Trophoblast cell (in vitro differentiated cells and primary cell): ENCODE data around the gene BEGAIN.
A peak's percentile ranks its signal among the peaks of the same experiment; 100 is the strongest.

Experiments
- DNase-seq, 2 donors: peaks; one replicate each; pipeline ENCODE4 v3.0.0-alpha.2; 2016
- H2AFZ ChIP-seq: 2 replicates; pipeline ENCODE4 v1.6.1; 2013; ENCODE audit warnings: low read length, moderate library complexity, mild to moderate bottlenecking; ENCODE audit not compliant: insufficient read depth, poor library complexity
- H2AK5ac ChIP-seq: 2 replicates; pipeline ENCODE4 v1.6.1; 2013; ENCODE audit warnings: mild to moderate bottlenecking, low read length
- H2BK120ac ChIP-seq: 2 replicates; pipeline ENCODE4 v1.6.1; 2013; ENCODE audit warnings: low read length, mild to moderate bottlenecking, moderate library complexity; ENCODE audit not compliant: insufficient read depth, poor library complexity
- H2BK12ac ChIP-seq: 2 replicates; pipeline ENCODE4 v1.6.1; 2013; ENCODE audit warnings: mild to moderate bottlenecking, low read length, moderate library complexity
- H2BK5ac ChIP-seq: 2 replicates; pipeline ENCODE4 v1.6.1; 2013; ENCODE audit warnings: low read length, low read depth, moderate library complexity, mild to moderate bottlenecking; ENCODE audit not compliant: poor library complexity
- H3K14ac ChIP-seq: 2 replicates; pipeline ENCODE4 v1.6.1; 2013; ENCODE audit warnings: mild to moderate bottlenecking, low read length
- H3K18ac ChIP-seq: 2 replicates; pipeline ENCODE4 v1.6.1; 2013; ENCODE audit warnings: mild to moderate bottlenecking, low read length
- H3K23ac ChIP-seq: 2 replicates; pipeline ENCODE4 v1.6.1; 2013; ENCODE audit warnings: low read length
- H3K27ac ChIP-seq: 2 replicates; pipeline ENCODE4 v1.5.1; 2013; ENCODE audit warnings: low read depth, mild to moderate bottlenecking, inconsistent platforms, low read length, moderate library complexity
- H3K27me3 ChIP-seq: 2 replicates; pipeline ENCODE4 v1.6.1; 2013; ENCODE audit warnings: inconsistent platforms, mild to moderate bottlenecking, low read length, moderate library complexity; ENCODE audit not compliant: insufficient read depth
- H3K36me3 ChIP-seq, 2 experiments: 1 replicate in 1 of 2; 2 replicates in 1 of 2; pipeline ENCODE4 v1.6.1; 2013; ENCODE audit warnings: low read length in 2 of 2, mild to moderate bottlenecking in 2 of 2, moderate library complexity in 1 of 2; ENCODE audit not compliant: insufficient read depth in 2 of 2, control insufficient read depth in 1 of 2
- H3K4ac ChIP-seq: 2 replicates; pipeline ENCODE4 v1.6.1; 2013; ENCODE audit warnings: low read depth, mild to moderate bottlenecking, low read length, moderate library complexity
- H3K4me1 ChIP-seq, 2 experiments: 1 replicate in 1 of 2; 2 replicates in 1 of 2; pipeline ENCODE4 v1.6.1; 2013; ENCODE audit warnings: low read length in 2 of 2, mild to moderate bottlenecking in 2 of 2, moderate library complexity in 1 of 2; ENCODE audit not compliant: insufficient read depth in 2 of 2, control insufficient read depth in 1 of 2
- H3K4me2 ChIP-seq: 2 replicates; pipeline ENCODE4 v1.6.1; 2013; ENCODE audit warnings: inconsistent platforms, mild to moderate bottlenecking, low read length, moderate library complexity
- H3K4me3 ChIP-seq: 2 replicates; pipeline ENCODE4 v1.5.1; 2013; ENCODE audit warnings: mild to moderate bottlenecking, low read depth, low read length, inconsistent platforms
- H3K79me1 ChIP-seq: one replicate; pipeline ENCODE4 v1.6.1; 2013; ENCODE audit warnings: low read length
- H3K79me2 ChIP-seq: 2 replicates; pipeline ENCODE4 v1.6.1; 2013; ENCODE audit warnings: low read length, mild to moderate bottlenecking; ENCODE audit not compliant: control insufficient read depth, insufficient read depth, poor library complexity
- H3K9ac ChIP-seq: 2 replicates; pipeline ENCODE4 v1.6.1; 2013; ENCODE audit warnings: mild to moderate bottlenecking, low read length
- H3K9me3 ChIP-seq: 2 replicates; pipeline ENCODE4 v1.6.1; 2013; ENCODE audit warnings: low read depth, mild to moderate bottlenecking, control low read depth, inconsistent platforms, low read length; ENCODE audit not compliant: insufficient read depth
- H4K12ac ChIP-seq: 2 replicates; pipeline ENCODE4 v1.6.1; 2013; ENCODE audit warnings: low read depth, mild to moderate bottlenecking, low read length, moderate library complexity
- H4K8ac ChIP-seq: 2 replicates; pipeline ENCODE4 v1.6.1; 2013; ENCODE audit warnings: low read depth, mild to moderate bottlenecking, low read length, moderate library complexity
- H4K91ac ChIP-seq: one replicate; pipeline ENCODE4 v1.6.1; 2013; ENCODE audit warnings: low read depth, mild to moderate bottlenecking, low read length, moderate library complexity
- WGBS: extraction: QIAGEN DNeasy Blood & Tissue Kit; methylation state at CpG from one replicate; pipeline ENCODE4 v1.1.7; 2013; ENCODE audit warnings: missing lambda C conversion rate; ENCODE audit not compliant: insufficient read length, insufficient coverage; ENCODE audit errors: extremely low coverage; 5-methylcytosine and 5-hydroxymethylcytosine counted together

The BEGAIN gene

DNA sequence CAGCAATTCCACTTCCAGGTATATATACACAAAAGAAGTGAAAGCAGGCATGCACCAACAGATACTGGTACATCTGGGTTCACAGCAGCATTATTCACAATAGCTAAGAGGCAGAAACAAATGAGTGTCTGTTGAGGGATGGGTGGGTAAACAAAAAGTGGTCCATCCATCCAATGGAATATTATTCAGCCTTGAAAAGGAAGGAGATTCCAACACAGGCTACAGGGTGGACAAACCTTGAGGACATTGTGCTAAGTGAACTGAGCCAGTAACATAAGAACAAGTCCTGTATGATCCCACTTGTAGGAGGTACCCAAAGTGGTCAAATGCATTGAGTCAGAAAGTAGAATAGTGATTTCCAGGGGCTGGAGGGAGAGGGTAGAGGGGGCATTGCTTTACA lies 27.6 kb upstream of the BEGAIN start:
- Histone ChIP-seq H2AK5ac (no peak overlapping the region), H3K36me3 (no peaks in the 10 kb centered on the region), H4K12ac (no peak overlapping the region), H2AFZ (no peak overlapping the region), H3K23ac (no peak overlapping the region), H3K4ac (no peak overlapping the region), H2BK5ac (no peak overlapping the region), H4K8ac (no peak overlapping the region), H3K4me1 (no peaks in the 10 kb centered on the region), H2BK12ac (no peak overlapping the region), H3K27me3 (no peaks in the 10 kb centered on the region), H3K14ac (no peak overlapping the region), H3K4me2 (no peak overlapping the region), H4K91ac (no peak overlapping the region), H3K27ac (no peak overlapping the region), H3K9ac (no peak overlapping the region), H3K79me1 (no peaks in the 10 kb centered on the region), H3K18ac (no peak overlapping the region), H3K4me3 (no peak overlapping the region), H3K79me2 (no peaks in the 10 kb centered on the region), H2BK120ac (no peak overlapping the region), H3K9me3 (peaks cover under 1% of the 10 kb centered on the region)
- no peak for DNase-seq

DNA sequence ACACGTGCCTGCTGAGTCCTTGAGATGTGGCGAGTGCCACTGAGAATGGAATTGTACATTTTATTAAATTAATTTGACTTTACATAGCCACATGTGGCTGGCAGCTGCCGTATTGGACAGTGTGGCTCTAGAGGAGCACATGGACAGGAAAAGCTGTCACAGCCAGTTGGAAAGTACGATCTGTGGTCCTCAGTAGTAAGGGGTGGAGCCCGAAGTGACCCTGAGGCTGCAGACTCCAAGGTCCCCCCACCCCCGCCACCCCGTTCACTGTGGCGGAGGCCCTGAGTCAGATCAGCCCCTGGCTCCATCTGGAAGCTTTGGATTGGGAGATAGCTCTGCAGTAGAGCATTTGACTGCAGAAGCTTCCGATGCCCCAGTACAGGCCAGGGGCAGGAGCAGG lies 25.8 kb upstream of the BEGAIN start:
- DNase-seq, result no peak
- Histone ChIP-seq H3K4me2 (no peak overlapping the region), H3K4me3 (no peak overlapping the region), H3K14ac (no peak overlapping the region), H3K27me3 (no peaks in the 10 kb centered on the region), H4K91ac (no peak overlapping the region), H3K23ac (no peak overlapping the region), H3K36me3 (no peaks in the 10 kb centered on the region), H2AFZ (no peak overlapping the region), H3K4ac (no peak overlapping the region), H2AK5ac (no peak overlapping the region), H3K9me3 (peaks cover 2% of the 10 kb centered on the region), H4K12ac (no peak overlapping the region), H3K18ac (no peak overlapping the region), H3K79me2 (no peaks in the 10 kb centered on the region), H3K79me1 (no peaks in the 10 kb centered on the region), H2BK120ac (no peak overlapping the region), H3K27ac (no peak overlapping the region), H3K4me1 (no peaks in the 10 kb centered on the region), H2BK5ac (no peak overlapping the region), H2BK12ac (no peak overlapping the region), H4K8ac (no peak overlapping the region), H3K9ac (no peak overlapping the region)
- no CpG with 5 or more reads among the region's 9 CpGs for WGBS

DNA sequence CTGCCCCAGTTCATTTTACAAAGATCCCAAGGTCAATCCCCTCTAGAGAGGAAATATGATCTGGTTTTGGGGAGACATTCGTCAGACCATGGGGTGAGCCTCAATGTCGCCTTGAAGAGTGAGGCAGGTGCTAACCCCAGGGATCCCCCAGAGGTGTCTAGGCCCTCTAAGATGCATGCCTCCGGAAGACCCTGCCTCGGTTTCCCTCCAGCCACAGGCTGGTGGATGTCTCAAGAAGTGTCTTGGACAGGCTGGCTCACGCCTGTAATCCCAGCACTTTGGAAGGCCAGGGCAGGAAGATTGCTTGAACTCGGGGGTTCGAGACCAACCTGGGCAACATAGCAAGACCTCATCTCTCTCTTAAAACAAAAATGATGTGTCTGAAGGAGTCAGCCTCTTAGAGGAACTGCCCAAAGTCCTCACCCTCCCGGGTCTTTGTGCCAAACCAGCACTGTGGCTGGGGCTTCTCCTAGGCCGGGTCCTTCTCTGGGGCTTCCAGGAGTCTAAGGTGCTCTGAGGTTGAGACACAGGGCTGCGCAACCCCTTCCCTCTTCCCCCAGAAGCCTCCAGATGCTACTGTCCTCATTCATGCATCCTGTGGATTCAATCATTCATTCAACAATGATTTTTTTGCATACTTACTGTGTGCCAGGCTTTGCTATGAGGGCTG lies 24.7 kb upstream of the BEGAIN start:
- Histone ChIP-seq H3K4me1 (no peaks in the 10 kb centered on the region), H3K18ac (no peak overlapping the region), H3K9me3 (peaks cover 2% of the 10 kb centered on the region), H3K36me3 (no peaks in the 10 kb centered on the region), H3K23ac (no peak overlapping the region), H4K91ac (no peak overlapping the region), H4K12ac (no peak overlapping the region), H3K27ac (no peak overlapping the region), H3K4me2 (no peak overlapping the region), H2AK5ac (no peak overlapping the region), H3K4ac (no peak overlapping the region), H2BK12ac (no peak overlapping the region), H2BK120ac (no peak overlapping the region), H3K4me3 (no peak overlapping the region), H3K27me3 (no peaks in the 10 kb centered on the region), H3K79me2 (no peaks in the 10 kb centered on the region), H3K14ac (no peak overlapping the region), H2BK5ac (no peak overlapping the region), H3K79me1 (no peaks in the 10 kb centered on the region), H4K8ac (no peak overlapping the region), H3K9ac (no peak overlapping the region), H2AFZ (no peak overlapping the region)
- WGBS, result no CpG with 5 or more reads among the region's 10 CpGs
- DNase-seq, result no peak

DNA sequence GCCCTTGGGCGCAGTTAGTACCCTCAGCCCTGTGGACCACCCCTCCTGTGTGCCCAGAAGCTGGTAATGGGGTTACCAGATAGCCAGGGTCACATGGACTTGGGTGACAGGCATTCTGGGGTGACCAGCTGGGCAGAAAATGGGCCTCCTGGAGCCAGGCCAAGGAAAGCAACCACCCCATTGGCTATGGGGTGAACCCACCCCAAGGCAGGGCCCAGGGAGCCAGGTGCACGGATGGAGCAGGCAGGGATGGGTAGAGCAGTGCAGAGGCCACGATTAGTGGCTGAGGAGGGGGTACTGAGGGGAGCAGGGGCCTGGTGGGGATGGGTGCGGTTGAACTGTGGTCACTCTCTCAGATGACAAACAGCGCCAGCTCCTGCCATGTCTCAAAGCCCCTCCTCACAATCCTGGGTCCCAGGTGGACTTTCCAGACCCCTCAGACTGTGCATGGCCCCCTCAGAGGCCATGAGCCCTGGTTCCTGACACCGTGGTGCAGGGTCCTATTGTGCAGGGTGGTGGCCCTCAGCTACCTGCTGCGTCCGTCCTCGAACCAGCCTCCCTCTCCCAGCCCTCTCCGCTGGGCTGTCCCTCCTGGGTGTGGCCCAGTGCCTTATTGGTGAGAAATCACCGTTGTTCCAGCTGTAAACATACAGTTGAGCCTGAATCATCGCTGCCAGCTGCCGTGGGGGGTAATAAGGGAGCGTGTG lies 23.4 kb upstream of the BEGAIN start:
- Histone ChIP-seq H2BK12ac (no peak overlapping the region), H3K9me3 (peaks cover 2% of the 10 kb centered on the region), H4K91ac (no peak overlapping the region), H3K79me1 (no peaks in the 10 kb centered on the region), H3K4me2 (no peak overlapping the region), H2BK120ac (no peak overlapping the region), H3K23ac (no peak overlapping the region), H3K4ac (no peak overlapping the region), H3K4me1 (no peaks in the 10 kb centered on the region), H3K79me2 (no peaks in the 10 kb centered on the region), H3K27me3 (no peaks in the 10 kb centered on the region), H2BK5ac (no peak overlapping the region), H3K18ac (no peak overlapping the region), H3K4me3 (no peak overlapping the region), H3K27ac (no peak overlapping the region), H3K14ac (no peak overlapping the region), H3K36me3 (no peaks in the 10 kb centered on the region), H3K9ac (no peak overlapping the region), H4K12ac (no peak overlapping the region), H2AK5ac (no peak overlapping the region), H4K8ac (no peak overlapping the region), H2AFZ (no peak overlapping the region)
- peak in 1 of 2 donors; percentile 10 for DNase-seq
- WGBS, result no CpG with 5 or more reads among the region's 14 CpGs
